GM10266 (cell line): Measurements from ENCODE around the gene NKX6-2.
"Not testable (repeated sequence)": the region's sequence is repeated elsewhere in the genome, so short reads cannot be mapped to it uniquely, and the experiment has no call there.

Source experiments
- DNase-seq: peaks from one replicate; pipeline ENCODE4 v3.0.0; 2012; ENCODE audit errors: extremely low spot score
- CTCF ChIP-seq: IDR thresholded peaks from 2 replicates; pipeline ENCODE4 v1.5.1; 2012; ENCODE audit warnings: mild to moderate bottlenecking, low read depth; ENCODE audit not compliant: control insufficient read depth, insufficient read depth; ENCODE audit errors: missing control alignments

The NKX6-2 gene

GRCh38 chr10:132792796-132793195 is 6.8 kb upstream of the NKX6-2 start:
- TF ChIP-seq CTCF: no peak
- DNase-seq: no peak

GRCh38 chr10:132792099-132792498 is 6.2 kb upstream of the NKX6-2 start:
- DNase-seq: not testable (repeated sequence)

DNA sequence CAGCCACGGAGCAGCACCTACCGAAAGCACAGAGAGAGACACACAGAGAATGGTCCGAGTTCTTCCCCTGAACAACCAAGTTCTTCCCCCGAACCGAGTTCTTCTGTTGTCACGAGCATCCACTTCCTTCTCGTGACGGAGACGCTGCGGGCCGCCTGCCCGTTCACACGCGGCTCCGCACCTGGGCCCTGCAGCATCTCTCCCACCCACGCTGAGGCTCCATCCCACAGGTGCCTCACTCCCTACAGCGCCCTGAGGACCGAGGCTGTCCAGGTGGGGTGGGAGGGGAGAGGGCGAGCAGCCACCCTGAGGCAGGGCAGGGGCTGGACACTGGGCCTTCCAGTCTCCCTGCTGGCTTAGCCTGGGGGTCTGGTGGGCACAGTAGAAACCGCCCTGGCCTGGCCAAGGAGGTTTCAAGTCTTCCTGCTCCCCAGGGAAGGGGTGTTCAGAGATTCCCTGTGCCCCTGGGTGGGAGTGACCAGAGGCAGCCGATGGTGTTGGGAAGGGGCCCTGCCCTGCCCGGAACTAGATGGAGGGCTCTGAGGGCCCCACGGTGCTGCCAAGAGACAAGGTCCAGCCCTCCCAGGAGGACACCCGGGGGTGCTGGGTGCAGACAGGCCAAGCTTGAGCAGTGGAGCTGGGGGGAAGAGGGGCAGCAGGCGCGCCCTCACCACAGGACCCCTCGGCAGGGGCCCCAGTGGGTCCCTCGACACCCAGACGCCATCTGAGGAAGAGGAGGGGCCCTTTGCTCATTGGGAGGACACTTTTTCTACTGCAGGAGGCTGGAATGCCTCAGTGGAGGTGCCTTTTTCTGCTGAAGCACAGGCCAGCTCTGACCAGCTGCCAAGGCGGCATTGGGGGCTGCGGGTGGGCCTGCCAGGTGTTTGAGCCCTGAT is 5.2 kb upstream of the NKX6-2 start:
- no peak for TF ChIP-seq CTCF
- DNase-seq: no peak

- no peak for TF ChIP-seq CTCF
- no peak for DNase-seq
Observed at GRCh38 chr10:132790470-132790869, 4.5 kb upstream of the NKX6-2 start.

GRCh38 chr10:132789659-132790148 is 3.8 kb upstream of the NKX6-2 start:
- no peak for TF ChIP-seq CTCF
- no peak for DNase-seq

- no peak for DNase-seq
- TF ChIP-seq CTCF: no peak
Observed at GRCh38 chr10:132788831-132789219, 2.9 kb upstream of the NKX6-2 start.

GRCh38 chr10:132788180-132788830 is 2.4 kb upstream of the NKX6-2 start:
- no peak for DNase-seq
- TF ChIP-seq CTCF: peak; percentile 12
